Calu3 (cell line): ENCODE data around the gene IVD. TPM values are rescaled to one million over a fixed set of nuclear protein-coding genes. Genes with fewer than 3 reads are reported as not detected.

Source experiments
- BruUV-seq: library from RNA; stranded (reverse); fragments of 400-500 nt; replicated peaks from 2 replicates; lab custom pipeline; 2021; lab: Mats Ljungman, UMichigan
- CTCF ChIA-PET: fragments of 300-600 bp; sonication (Branson Sonifier 250); formaldehyde crosslinking; loops from one replicate; lab custom pipeline; 2022; ENCODE audit warnings: antibody characterized with exemption; lab: Charles Lee
- DNase-seq: peaks from one replicate; pipeline ENCODE4 v3.0.0; 2022
- H3K27ac Mint-ChIP-seq: one replicate; pipeline ENCODE4 v1.8.0; 2022; ENCODE audit warnings: mixed read lengths; ENCODE audit not compliant: unreplicated experiment
- H3K27me3 Mint-ChIP-seq: one replicate; pipeline ENCODE4 v1.8.0; 2022; ENCODE audit warnings: mixed read lengths; ENCODE audit not compliant: unreplicated experiment
- H3K36me3 Mint-ChIP-seq: one replicate; pipeline ENCODE4 v1.8.0; 2022; ENCODE audit warnings: mild to moderate bottlenecking, moderate library complexity, mixed read lengths; ENCODE audit not compliant: insufficient read depth, unreplicated experiment
- H3K4me1 Mint-ChIP-seq: one replicate; pipeline ENCODE4 v1.8.0; 2022; ENCODE audit warnings: mild to moderate bottlenecking, low read depth, mixed read lengths; ENCODE audit not compliant: unreplicated experiment
- H3K4me3 Mint-ChIP-seq: one replicate; pipeline ENCODE4 v1.8.0; 2022; ENCODE audit warnings: mild to moderate bottlenecking, low read depth, moderate library complexity, mixed read lengths; ENCODE audit not compliant: unreplicated experiment
- H3K9me3 Mint-ChIP-seq: one replicate; pipeline ENCODE4 v1.8.0; 2022; ENCODE audit warnings: low read depth, mixed read lengths; ENCODE audit not compliant: unreplicated experiment
- CTCF ChIP-seq: fragments of 200-600 bp; IDR thresholded peaks from one replicate; pipeline ENCODE4 v1.8.0; 2022; ENCODE audit warnings: antibody characterized with exemption; ENCODE audit not compliant: unreplicated experiment
- intact Hi-C: fragments of 100-400 bp; cut with micrococcal nuclease; formaldehyde crosslinking; loops from one replicate; pipeline ENCODE4 v1.10.0; 2022; ENCODE audit not compliant: unreplicated experiment
- total RNA-seq: library from RNA; stranded (reverse); gene quantifications from 2 replicates; pipeline ENCODE4 v1.2.3, GENCODE V29; 2022

IVD gene
- total RNA-seq, 1 experiment from 2014 or later = 46.6 TPM

- no peak for TF ChIP-seq CTCF
- H3K27ac Mint-ChIP-seq = no peak within 1 kb of the TSS
- H3K27me3 Mint-ChIP-seq = no peaks in the 10 kb centered on the region
- H3K4me3 Mint-ChIP-seq = peak within 1 kb of the TSS; percentile 70
- DNase-seq = peak; percentile 86
- peaks cover 20% of the 10 kb centered on the region for H3K4me1 Mint-ChIP-seq
- no peaks in the 10 kb centered on the region for H3K36me3 Mint-ChIP-seq
- no peaks in the 10 kb centered on the region for H3K9me3 Mint-ChIP-seq
- no TSS peak for BruUV-seq
- intact Hi-C loops = no loop called here
- CTCF ChIA-PET = interaction anchor here (1.1 to 1.5 kb wide), 2 partner anchors 13 to 17 kb away, joined by 4 to 6 read pairs; partner anchors contain the start of gene CCDC9B
These were observed 47.7 kb upstream of the IVD start, which contains the start of gene DISP2 for GRCh38 chr15:40357723-40358470. Gene DISP2 (plus strand): TSS chr15:40358219. CDS start chr15:40358322, 103 bp downstream.

GRCh38 chr15:40358471-40359353 is 46.9 kb upstream of the IVD start:
- peaks cover 20% of the 10 kb centered on the region for H3K4me1 Mint-ChIP-seq
- intact Hi-C loops = no loop called here
- H3K4me3 Mint-ChIP-seq = peak overlapping the region; percentile 70
- peak; percentile 33 for DNase-seq
- CTCF ChIA-PET = no interaction called here
- TF ChIP-seq CTCF = no peak
- H3K27ac Mint-ChIP-seq = no peak overlapping the region
- H3K27me3 Mint-ChIP-seq = no peaks in the 10 kb centered on the region
- no peaks in the 10 kb centered on the region for H3K9me3 Mint-ChIP-seq
- H3K36me3 Mint-ChIP-seq = no peaks in the 10 kb centered on the region
- no TSS peak for BruUV-seq

GRCh38 chr15:40360015-40360414 is 45.6 kb upstream of the IVD start:
- Mint-ChIP-seq H3K4me1 (peaks cover 10% of the 10 kb centered on the region), H3K4me3 (no peak overlapping the region), H3K27ac (no peak overlapping the region), H3K36me3 (no peaks in the 10 kb centered on the region), H3K27me3 (no peaks in the 10 kb centered on the region), H3K9me3 (no peaks in the 10 kb centered on the region)
- no peak for TF ChIP-seq CTCF
- no TSS peak for BruUV-seq
- CTCF ChIA-PET = no interaction called here
- DNase-seq = no peak
- intact Hi-C loops = no loop called here

- no peaks in the 10 kb centered on the region for H3K36me3 Mint-ChIP-seq
- CTCF ChIA-PET = no interaction called here
- no TSS peak for BruUV-seq
- no peaks in the 10 kb centered on the region for H3K27me3 Mint-ChIP-seq
- H3K27ac Mint-ChIP-seq = no peak overlapping the region
- TF ChIP-seq CTCF = no peak
- intact Hi-C loops = no loop called here
- no peak overlapping the region for H3K4me3 Mint-ChIP-seq
- peaks cover 7% of the 10 kb centered on the region for H3K4me1 Mint-ChIP-seq
- no peaks in the 10 kb centered on the region for H3K9me3 Mint-ChIP-seq
- no peak for DNase-seq
These were observed 44.0 kb upstream of the IVD start for GRCh38 chr15:40361640-40362039.
